K562 (cell line): Measurements from ENCODE around the gene FRYL. TPM values are rescaled to one million over a fixed set of nuclear protein-coding genes. Genes with fewer than 3 reads are reported as not detected.

Source experiments
- AFF1 ChIP-seq, 2 experiments: fragments of 450-650 bp; IDR thresholded peaks; 2 replicates each; pipeline ENCODE4 v1.6.1; 2018; ENCODE audit warnings: mild to moderate bottlenecking in 2 of 2, low read depth in 1 of 2; ENCODE audit not compliant: partially characterized antibody in 2 of 2
- ARID2 ChIP-seq: fragments of 450-650 bp; IDR thresholded peaks from 2 replicates; pipeline ENCODE4 v1.6.1; 2017; ENCODE audit warnings: antibody characterized with exemption, mild to moderate bottlenecking
- BDP1 ChIP-seq: IDR thresholded peaks from 3 replicates; pipeline ENCODE4 v1.6.1; 2011; ENCODE audit not compliant: insufficient read length, insufficient read depth
- C11orf30 ChIP-seq: fragments of 450-650 bp; IDR thresholded peaks from 2 replicates; pipeline ENCODE4 v1.6.1; 2016; ENCODE audit warnings: low read depth, mild to moderate bottlenecking
- CBX5 ChIP-seq: IDR thresholded peaks from 2 replicates; pipeline ENCODE4 v1.6.1; 2014; ENCODE audit warnings: low read depth, borderline replicate concordance
- DEAF1 ChIP-seq: fragments of 450-650 bp; formaldehyde crosslinking; IDR thresholded peaks from 2 replicates; pipeline ENCODE4 v1.4.0; 2020; ENCODE audit warnings: mild to moderate bottlenecking, moderate library complexity
- EP300 ChIP-seq: IDR thresholded peaks from 2 replicates; pipeline ENCODE4 v1.6.1; 2012; ENCODE audit warnings: low read length, improper control_type of control experiment
- EP400 ChIP-seq: fragments of 450-650 bp; IDR thresholded peaks from 2 replicates; pipeline ENCODE4 v1.6.1; 2017; ENCODE audit warnings: antibody characterized with exemption, mild to moderate bottlenecking, moderate library complexity
- FOXK2 ChIP-seq, 2 experiments: fragments of 450-650 bp; IDR thresholded peaks in 1 of 2; conservative IDR thresholded peaks in 1 of 2; 2 replicates each; pipeline ENCODE4 v1.6.1; 2016; ENCODE audit warnings: low read depth in 2 of 2, mild to moderate bottlenecking in 1 of 2
- HDAC3 ChIP-seq: fragments of 450-650 bp; IDR thresholded peaks from 2 replicates; pipeline ENCODE4 v1.6.1; 2018; ENCODE audit warnings: borderline replicate concordance, mild to moderate bottlenecking, moderate library complexity; ENCODE audit not compliant: partially characterized antibody
- KAT8 ChIP-seq: fragments of 450-650 bp; IDR thresholded peaks from 2 replicates; pipeline ENCODE4 v1.6.1; 2016; ENCODE audit warnings: low read depth, mild to moderate bottlenecking
- MEF2D ChIP-seq: conservative IDR thresholded peaks from 2 replicates; pipeline ENCODE4 v1.6.1; 2016; ENCODE audit warnings: low read depth, missing genetic modification characterization, missing compliant biosample characterization
- MLX ChIP-seq, 2 experiments: fragments of 450-650 bp in 1 of 2; sonication (generic) in 1 of 2; formaldehyde crosslinking; conservative IDR thresholded peaks; 2 replicates each; pipeline versions ENCODE4 v1.4.0 to v1.8.1; 2020 to 2022; ENCODE audit warnings: mild to moderate bottlenecking in 1 of 2, missing genetic modification reagents in 1 of 2
- SMARCA5 ChIP-seq: fragments of 450-650 bp; IDR thresholded peaks from 2 replicates; pipeline ENCODE4 v1.6.1; 2016
- TAF1 ChIP-seq: IDR thresholded peaks from 2 replicates; pipeline ENCODE4 v1.6.1; 2011; ENCODE audit warnings: mild to moderate bottlenecking, low read length, moderate library complexity; ENCODE audit not compliant: insufficient read depth, control insufficient read depth, severe bottlenecking; ENCODE audit errors: extremely low read depth
- WHSC1 ChIP-seq: IDR thresholded peaks from one replicate; pipeline ENCODE4 v1.6.1; 2012; ENCODE audit warnings: low read length, control low read depth, inconsistent platforms
- ZBTB12 ChIP-seq: fragments of 250-450 bp; sonication (Bioruptor Pico); IDR thresholded peaks from 2 replicates; pipeline ENCODE4 v1.4.0; 2020
- ZNF232 ChIP-seq: sonication (generic); formaldehyde crosslinking; IDR thresholded peaks from 2 replicates; pipeline ENCODE4 v1.8.0; 2022; ENCODE audit warnings: mild to moderate bottlenecking, missing genetic modification reagents
- ZNF24 ChIP-seq: fragments of 450-650 bp; IDR thresholded peaks from 2 replicates; pipeline ENCODE4 v1.6.1; 2016
- ZNF511 ChIP-seq: sonication (generic); formaldehyde crosslinking; IDR thresholded peaks from 2 replicates; pipeline ENCODE4 v1.8.0; 2022; ENCODE audit warnings: mild to moderate bottlenecking, missing genetic modification reagents
- polyA plus RNA-seq, 8 experiments: library from polyadenylated mRNA; depleted of rRNA in 4 of 8; stranded (reverse) in 5 of 8; unstranded in 3 of 8; fragments of >200 nt; fragmentation: Nextera tagmentation in 2 of 8; fragmentation: Illumina TruSeq in 1 of 8; extraction: Ambion mirVana in 2 of 8; extraction: Trizol in 1 of 8; gene quantifications; 2 replicates each; pipeline versions ENCODE4 v1.2.1 to v1.2.3, GENCODE V29; 2011 to 2014; ENCODE audit warnings: inconsistent platforms in 1 of 8, missing spikeins in 1 of 8
- total RNA-seq, 7 experiments: library from RNA; depleted of rRNA in 6 of 7; stranded (reverse); fragments of >200 nt in 6 of 7; fragmentation: Illumina TruSeq in 2 of 7; extraction: Trizol in 2 of 7; gene quantifications; 2 replicates each; pipeline versions ENCODE4 v1.2.1 to v1.2.3, GENCODE V29; 2011 to 2021; ENCODE audit warnings: low replicate concordance in 1 of 7

FRYL gene
- total and polyA plus RNA-seq, 9 of the 15 experiments (the other 6 are each of a cell fraction or from before 2014, with no cell fraction given) = 7.2 to 34.9 (median 15.9) TPM

- 0 out of 2 replicates have a peak, but pooled peaks have one; percentile 26 for TF ChIP-seq DEAF1 (CRISPR knock-in tag)
- peak; percentile 86 to 92 for TF ChIP-seq FOXK2 (conservative IDR thresholded peaks at IDR 0.05 in 1 of 2, IDR thresholded peaks at IDR 0.05 in 1 of 2; ENCODE audit: low read depth in 2 of 2)
- no peak for TF ChIP-seq WHSC1
- no peak for TF ChIP-seq ZBTB12 (CRISPR knock-in tag)
- no peak for TF ChIP-seq KAT8
- TF ChIP-seq EP400 = peak; percentile 59
- peak; percentile 96 for TF ChIP-seq EP300
- TF ChIP-seq MLX (CRISPR knock-in tag; conservative IDR thresholded peaks at IDR 0.05) = no peak
- TF ChIP-seq MEF2D (tag) = no peak; the same call in 1 of the 2 replicates
- TF ChIP-seq SMARCA5 = no peak
- TF ChIP-seq AFF1 (IDR thresholded peaks at IDR 0.05; ENCODE audit: low read depth in 1 of 2, partially characterized antibody in 2 of 2) = peak; percentile 51 to 76
- TF ChIP-seq TAF1 = no peak
- no peak for TF ChIP-seq ARID2
- no peak for TF ChIP-seq ZNF511
- TF ChIP-seq HDAC3 = peak; percentile 89
- TF ChIP-seq BDP1 = no peak
- peak; percentile 90 for TF ChIP-seq C11orf30
- TF ChIP-seq ZNF24 = no peak
- no peak for TF ChIP-seq ZNF232 (CRISPR knock-in tag)
- no peak for TF ChIP-seq CBX5
Observed at GRCh38 chr4:48683784-48684666, 96.1 kb downstream of the FRYL start (continued).
